Aorta (tissue), 5 donors: ENCODE measurements around the gene KCNMA1. TPM values are rescaled to one million over a fixed set of nuclear protein-coding genes. Genes with fewer than 3 reads are reported as not detected.

ENCODE experiments used
- ATAC-seq: fragments of 200-7000 bp; cut with Tn5 transposase; one replicate; pipeline ENCODE4 v1.9.1; 2022; ENCODE audit warnings: moderate library complexity; ENCODE audit not compliant: low FRiP score
- DNase-seq, 2 donors: peaks; one replicate each; pipeline ENCODE4 v3.0.0-alpha.2; 2020
- H3K27ac ChIP-seq, 2 donors: one replicate each; pipeline ENCODE4 v1.5.1; 2013; ENCODE audit warnings: low read length in 2 of 2, mild to moderate bottlenecking in 2 of 2, moderate library complexity in 2 of 2, control low read depth in 1 of 2, inconsistent platforms in 1 of 2, low read depth in 1 of 2
- H3K27me3 ChIP-seq, 2 donors: one replicate each; pipeline ENCODE4 v1.6.1; 2013; ENCODE audit warnings: control low read depth in 1 of 2, low read length in 1 of 2, mild to moderate bottlenecking in 1 of 2, moderate library complexity in 1 of 2; ENCODE audit not compliant: insufficient read depth in 2 of 2, control insufficient read depth in 1 of 2
- H3K36me3 ChIP-seq, 2 donors: one replicate each; pipeline ENCODE4 v1.6.1; 2013; ENCODE audit warnings: control low read depth in 1 of 2, low read length in 1 of 2, mild to moderate bottlenecking in 1 of 2; ENCODE audit not compliant: insufficient read depth in 2 of 2, control insufficient read depth in 1 of 2
- H3K4me1 ChIP-seq, 2 donors: one replicate each; pipeline ENCODE4 v1.6.1; 2013; ENCODE audit warnings: low read length in 2 of 2, control low read depth in 1 of 2, mild to moderate bottlenecking in 1 of 2, moderate library complexity in 1 of 2; ENCODE audit not compliant: insufficient read depth in 2 of 2, control insufficient read depth in 1 of 2
- H3K4me3 ChIP-seq, 2 donors: one replicate each; pipeline ENCODE4 v1.5.1; 2013; ENCODE audit warnings: low read length in 2 of 2, control low read depth in 1 of 2, mild to moderate bottlenecking in 1 of 2
- H3K9me3 ChIP-seq: one replicate; pipeline ENCODE4 v1.6.1; 2013; ENCODE audit warnings: mild to moderate bottlenecking, low read length; ENCODE audit not compliant: control insufficient read depth
- WGBS, 2 donors: extraction: QIAGEN DNeasy Blood & Tissue Kit; methylation state at CpG; one replicate each; pipeline ENCODE4 v1.1.7; 2013; 5-methylcytosine and 5-hydroxymethylcytosine counted together
- intact Hi-C, 2 donors: fragments of 100-400 bp; cut with DNase I; formaldehyde crosslinking; loops; one replicate each; pipeline versions ENCODE4 v1.14.2 to v1.15.0; 2022
- polyA plus RNA-seq, 2 donors: library from polyadenylated mRNA; stranded (reverse); fragments of 200-250 nt; gene quantifications; one replicate each; pipeline ENCODE4 v1.2.3, GENCODE V29; 2013
- total RNA-seq, 2 donors: library from RNA; stranded (reverse); fragmentation: NEBNext Ultra II Directional; extraction: Animal tissue kit (Norgen Biotek cat#: 25700); gene quantifications; one replicate each; pipeline ENCODE4 v1.2.1, GENCODE V29; 2021
- donor health status: healthy with polysubstance abuse.
- donor health status: Bipolar disorder and iron deficiency.
- donor health status: DM: no; HTN: no; CAD: no.
- donor health status: DM: no; HTN: no; CAD: no.
- donor health status: DM: yes; HTN: yes; CAD: no.

KCNMA1 gene
- total and polyA plus RNA-seq, 4 donors: 36.8 to 163 (median 125) TPM

- Histone ChIP-seq H3K4me1 (peaks cover 8 to 15% of the 10 kb centered on the region in 2 donors), H3K9me3 (no peaks in the 10 kb centered on the region), H3K36me3 (no peaks in the 10 kb centered on the region), H3K27ac (no peak overlapping the region), H3K27me3 (no peaks in the 10 kb centered on the region), H3K4me3 (no peak overlapping the region)
- DNase-seq: no peak
- WGBS, 2 donors: 88 to 90% methylated on average over 9 of the region's 9 CpGs
- ATAC-seq: no peak
- intact Hi-C loops: no loop called here
Measured at GRCh38 chr10:77187376-77187999, 450.1 kb downstream of the KCNMA1 start.

- Histone ChIP-seq H3K9me3 (no peaks in the 10 kb centered on the region), H3K36me3 (no peaks in the 10 kb centered on the region), H3K4me3 (no peak overlapping the region), H3K27me3 (no peaks in the 10 kb centered on the region), H3K4me1 (peaks cover 8 to 16% of the 10 kb centered on the region in 2 donors), H3K27ac (no peak overlapping the region)
- ATAC-seq: no peak
- WGBS, 2 donors: 90 to 98% methylated on average over 3 of the region's 3 CpGs
- intact Hi-C loops: no loop called here
- DNase-seq: no peak
Measured at GRCh38 chr10:77186936-77187335, 450.7 kb downstream of the KCNMA1 start.

DNA sequence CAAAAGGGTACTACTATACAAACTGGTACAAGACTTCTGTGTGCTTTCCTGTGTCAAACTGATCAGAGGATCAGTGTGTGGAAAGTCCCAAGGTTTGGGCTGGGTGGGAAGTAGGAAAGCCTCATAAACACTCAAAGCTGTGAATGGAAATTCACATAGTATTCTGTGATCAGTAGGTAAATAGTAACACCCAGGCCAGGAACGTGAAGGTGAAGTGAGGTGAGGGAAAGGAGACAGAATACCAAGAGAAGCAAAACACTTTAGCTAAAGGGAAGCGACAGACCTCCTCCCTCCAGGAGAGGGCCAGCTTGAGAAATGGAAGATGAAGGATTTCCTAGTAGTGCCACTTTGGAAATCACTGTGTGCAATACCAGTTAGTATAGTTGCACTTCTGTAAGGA, 451.9 kb downstream of the KCNMA1 start:
- no peaks in the 10 kb centered on the region for H3K36me3 ChIP-seq

GRCh38 chr10:77182803-77183202, 454.8 kb downstream of the KCNMA1 start:
- no peaks in the 10 kb centered on the region for H3K9me3 ChIP-seq
- ATAC-seq (no peak), DNase-seq (no peak)
- H3K27ac ChIP-seq: peak overlapping the region in 1 of 2 donors; percentile 52
- H3K36me3 ChIP-seq: no peaks in the 10 kb centered on the region
- 5 to 11% methylated on average over 1 of the region's 1 CpG for WGBS, 2 donors
- intact Hi-C loops: loop anchor here in 1 of 2 donors (5.0 kb wide), 1 partner anchor 54 kb away; no protein-coding TSS in a partner anchor
- no peak overlapping the region for H3K4me3 ChIP-seq
- H3K4me1 ChIP-seq: peaks cover 9 to 15% of the 10 kb centered on the region in 2 donors
- H3K27me3 ChIP-seq: no peaks in the 10 kb centered on the region

More for the DNA sequence above, 451.9 kb downstream of the KCNMA1 start:
- H3K9me3 ChIP-seq: no peaks in the 10 kb centered on the region
- DNase-seq (no peak), ATAC-seq (no peak)
- peaks cover 7 to 16% of the 10 kb centered on the region in 2 donors for H3K4me1 ChIP-seq
- WGBS, 2 donors: 68 to 75% methylated on average over 2 of the region's 2 CpGs
- no peak overlapping the region for H3K4me3 ChIP-seq
- no peak overlapping the region for H3K27ac ChIP-seq
- no peaks in the 10 kb centered on the region for H3K27me3 ChIP-seq
- intact Hi-C loops: no loop called here

DNA sequence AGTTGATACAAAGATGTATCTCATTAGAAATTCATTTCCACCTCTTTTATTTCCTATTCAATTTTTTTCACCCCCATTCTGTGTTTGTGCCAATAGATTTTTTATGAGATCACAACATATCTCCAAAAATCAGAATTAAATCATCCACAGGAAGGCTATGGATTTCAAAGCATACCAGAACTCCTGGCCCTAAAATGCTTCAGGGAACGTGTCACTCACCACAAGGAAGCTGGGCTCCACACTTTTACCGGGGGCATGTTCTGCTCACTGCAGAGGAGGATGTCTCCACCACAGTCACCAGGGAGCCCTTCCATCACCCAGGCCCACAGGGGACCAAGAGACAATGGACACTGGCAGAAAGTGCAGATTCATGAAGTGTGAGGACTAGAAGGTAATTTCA, 456.8 kb downstream of the KCNMA1 start:
- no peaks in the 10 kb centered on the region for H3K27me3 ChIP-seq
- 77 to 78% methylated on average over 2 of the region's 2 CpGs for WGBS, 2 donors
- H3K27ac ChIP-seq: no peak overlapping the region
- peaks cover 9 to 15% of the 10 kb centered on the region in 2 donors for H3K4me1 ChIP-seq
- ATAC-seq (no peak), DNase-seq (no peak)
- no peak overlapping the region for H3K4me3 ChIP-seq
- intact Hi-C loops: loop anchor here in 1 of 2 donors (5.0 kb wide), 1 partner anchor 57 kb away; no protein-coding TSS in a partner anchor
- no peaks in the 10 kb centered on the region for H3K9me3 ChIP-seq
- H3K36me3 ChIP-seq: no peaks in the 10 kb centered on the region

GRCh38 chr10:77180104-77180503, 457.5 kb downstream of the KCNMA1 start:
- Histone ChIP-seq H3K9me3 (no peaks in the 10 kb centered on the region), H3K27ac (peak overlapping the region in 1 of 2 donors; percentile 60), H3K27me3 (no peaks in the 10 kb centered on the region), H3K4me3 (no peak overlapping the region), H3K36me3 (no peaks in the 10 kb centered on the region), H3K4me1 (peaks cover 9 to 13% of the 10 kb centered on the region in 2 donors)
- intact Hi-C loops: loop anchor here in 1 of 2 donors (5.0 kb wide), 1 partner anchor 57 kb away; no protein-coding TSS in a partner anchor
- DNase-seq (no peak), ATAC-seq (no peak)
- WGBS, 2 donors: 79 to 81% methylated on average over 2 of the region's 2 CpGs

GRCh38 chr10:77179015-77179695, 458.5 kb downstream of the KCNMA1 start:
- intact Hi-C loops: loop anchor here (5.0 to 10.0 kb wide), 6 partner anchors 63 to 573 kb away; no protein-coding TSS in a partner anchor
- peak; percentile 75 to 79 for DNase-seq
- Histone ChIP-seq H3K27ac (peak overlapping the region in 1 of 2 donors; percentile 62), H3K36me3 (no peaks in the 10 kb centered on the region), H3K4me3 (no peak overlapping the region), H3K4me1 (peaks cover 9 to 12% of the 10 kb centered on the region in 2 donors), H3K27me3 (no peaks in the 10 kb centered on the region), H3K9me3 (no peaks in the 10 kb centered on the region)
- peak; percentile 61 for ATAC-seq
- WGBS, 2 donors: 53 to 56% methylated on average over 12 of the region's 12 CpGs

GRCh38 chr10:77177589-77177988, 460.0 kb downstream of the KCNMA1 start:
- no peak overlapping the region for H3K27ac ChIP-seq
- ATAC-seq (no peak), DNase-seq (no peak)
- no peaks in the 10 kb centered on the region for H3K27me3 ChIP-seq
- WGBS, 2 donors: 87 to 88% methylated on average over 1 of the region's 1 CpG
- intact Hi-C loops: loop anchor here (5.0 to 10.0 kb wide), 6 partner anchors 65 to 575 kb away; no protein-coding TSS in a partner anchor
- H3K9me3 ChIP-seq: no peaks in the 10 kb centered on the region
- H3K4me3 ChIP-seq: no peak overlapping the region
- H3K4me1 ChIP-seq: peaks cover 3 to 4% of the 10 kb centered on the region in 2 donors
- H3K36me3 ChIP-seq: no peaks in the 10 kb centered on the region
